ENCODE measurements around the gene ELOF1.

The ELOF1 gene

GRCh38 chr19:11578258-11579142 is 19.5 kb upstream of the ELOF1 start:
- TF ChIP-seq GATA3 (IDR thresholded peaks at IDR 0.05; ENCODE audit: low read depth, low read length) (no peak), GATA2 (IDR thresholded peaks at IDR 0.05; ENCODE audit: low read depth, low read length) (no peak)

GRCh38 chr19:11577451-11578257 is 18.6 kb upstream of the ELOF1 start, which contains the start of gene ACP5:
ACP5 (minus strand) TSS chr19:11577645; CDS start chr19:11577317, 328 bp downstream.
- no peak for TF ChIP-seq GATA2 (IDR thresholded peaks at IDR 0.05; ENCODE audit: low read depth, low read length)
- TF ChIP-seq GATA3 (IDR thresholded peaks at IDR 0.05; ENCODE audit: low read depth, low read length) = no peak

GRCh38 chr19:11576227-11576626 is 17.2 kb upstream of the ELOF1 start:
- TF ChIP-seq GATA3 (IDR thresholded peaks at IDR 0.05; ENCODE audit: low read depth, low read length) (no peak), GATA2 (IDR thresholded peaks at IDR 0.05; ENCODE audit: low read depth, low read length) (no peak)

GRCh38 chr19:11574689-11575088 is 15.7 kb upstream of the ELOF1 start:
- no peak for TF ChIP-seq GATA2 (IDR thresholded peaks at IDR 0.05; ENCODE audit: low read depth, low read length)
- TF ChIP-seq GATA3 (IDR thresholded peaks at IDR 0.05; ENCODE audit: low read depth, low read length) = no peak

GRCh38 chr19:11570039-11570462 is 11.0 kb upstream of the ELOF1 start:
- TF ChIP-seq GATA3 (IDR thresholded peaks at IDR 0.05; ENCODE audit: low read depth, low read length) (no peak), GATA2 (IDR thresholded peaks at IDR 0.05; ENCODE audit: low read depth, low read length) (no peak)

GRCh38 chr19:11566164-11566563 is 7.1 kb upstream of the ELOF1 start:
- TF ChIP-seq GATA2 (IDR thresholded peaks at IDR 0.05; ENCODE audit: low read depth, low read length) (no peak), GATA3 (IDR thresholded peaks at IDR 0.05; ENCODE audit: low read depth, low read length) (no peak)

GRCh38 chr19:11563532-11563931 is 4.5 kb upstream of the ELOF1 start:
- TF ChIP-seq GATA3 (IDR thresholded peaks at IDR 0.05; ENCODE audit: low read depth, low read length) (no peak), GATA2 (IDR thresholded peaks at IDR 0.05; ENCODE audit: low read depth, low read length) (no peak)

- TF ChIP-seq GATA2 (IDR thresholded peaks at IDR 0.05; ENCODE audit: low read depth, low read length) (no peak), GATA3 (IDR thresholded peaks at IDR 0.05; ENCODE audit: low read depth, low read length) (no peak)
Observed at GRCh38 chr19:11560404-11561051, 1.5 kb upstream of the ELOF1 start.

- no peak for TF ChIP-seq GATA2 (IDR thresholded peaks at IDR 0.05; ENCODE audit: low read depth, low read length)
- no peak for TF ChIP-seq GATA3 (IDR thresholded peaks at IDR 0.05; ENCODE audit: low read depth, low read length)
Observed at GRCh38 chr19:11556634-11557420, 2.2 kb downstream of the ELOF1 start.

GRCh38 chr19:11555246-11555645 is 3.8 kb downstream of the ELOF1 start:
- no peak for TF ChIP-seq GATA3 (IDR thresholded peaks at IDR 0.05; ENCODE audit: low read depth, low read length)
- TF ChIP-seq GATA2 (IDR thresholded peaks at IDR 0.05; ENCODE audit: low read depth, low read length) = no peak

GRCh38 chr19:11554160-11554559 is 4.9 kb downstream of the ELOF1 start:
- TF ChIP-seq GATA3 (IDR thresholded peaks at IDR 0.05; ENCODE audit: low read depth, low read length) (no peak), GATA2 (IDR thresholded peaks at IDR 0.05; ENCODE audit: low read depth, low read length) (no peak)

GRCh38 chr19:11552666-11553372 is 6.2 kb downstream of the ELOF1 start:
- no peak for TF ChIP-seq GATA3 (IDR thresholded peaks at IDR 0.05; ENCODE audit: low read depth, low read length)
- no peak for TF ChIP-seq GATA2 (IDR thresholded peaks at IDR 0.05; ENCODE audit: low read depth, low read length)
